CD4-positive, alpha-beta T cell treated with Interleukin-1 beta for 1 hour (primary cell): Measurements from ENCODE around the gene HOXC11.
A peak's percentile ranks its signal among the peaks of the same experiment; 100 is the strongest.

Experiments used
- DNase-seq, 2 donors: peaks; one replicate each; pipeline ENCODE4 v3.0.0-alpha.2; 2020 to 2022

HOXC11 gene

DNA sequence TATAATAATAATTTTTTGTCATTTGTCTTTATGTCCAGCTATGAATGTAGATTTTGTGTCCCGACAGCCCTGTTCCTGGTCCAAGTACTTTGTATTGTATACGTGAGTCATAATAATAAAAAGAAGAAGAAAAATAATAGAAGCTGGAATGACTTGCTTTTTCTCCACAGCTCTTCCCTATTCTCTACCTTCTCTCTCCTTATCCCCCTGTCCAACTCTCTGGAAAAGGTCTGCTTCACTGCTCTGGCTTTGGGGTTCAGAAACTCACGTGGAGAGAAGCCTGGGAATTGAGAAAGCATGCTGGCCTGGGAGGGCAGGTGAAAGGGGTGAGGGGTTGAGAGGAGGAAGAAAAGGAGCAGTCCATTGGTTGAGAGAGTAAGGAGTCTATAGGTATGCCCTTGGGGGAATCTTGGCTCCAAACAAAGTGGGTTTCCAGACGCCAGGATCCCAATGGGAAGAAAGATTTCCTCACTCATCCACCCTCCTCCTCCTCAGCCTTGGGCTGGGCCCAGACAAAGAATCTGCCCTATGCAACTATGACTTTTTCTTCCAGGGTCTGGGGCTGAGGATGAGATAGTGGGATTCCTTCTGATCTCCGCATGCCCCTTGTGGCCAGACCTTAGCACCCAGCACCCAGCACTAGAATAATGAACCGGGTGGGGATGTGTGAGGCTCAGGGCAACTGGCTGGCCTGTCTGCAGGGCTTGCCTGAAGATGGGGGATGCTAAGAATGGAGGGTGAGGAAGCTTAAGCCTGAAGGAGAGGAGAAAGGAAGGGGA is 39.9 kb downstream of the HOXC11 start:
- no peak for DNase-seq

DNA sequence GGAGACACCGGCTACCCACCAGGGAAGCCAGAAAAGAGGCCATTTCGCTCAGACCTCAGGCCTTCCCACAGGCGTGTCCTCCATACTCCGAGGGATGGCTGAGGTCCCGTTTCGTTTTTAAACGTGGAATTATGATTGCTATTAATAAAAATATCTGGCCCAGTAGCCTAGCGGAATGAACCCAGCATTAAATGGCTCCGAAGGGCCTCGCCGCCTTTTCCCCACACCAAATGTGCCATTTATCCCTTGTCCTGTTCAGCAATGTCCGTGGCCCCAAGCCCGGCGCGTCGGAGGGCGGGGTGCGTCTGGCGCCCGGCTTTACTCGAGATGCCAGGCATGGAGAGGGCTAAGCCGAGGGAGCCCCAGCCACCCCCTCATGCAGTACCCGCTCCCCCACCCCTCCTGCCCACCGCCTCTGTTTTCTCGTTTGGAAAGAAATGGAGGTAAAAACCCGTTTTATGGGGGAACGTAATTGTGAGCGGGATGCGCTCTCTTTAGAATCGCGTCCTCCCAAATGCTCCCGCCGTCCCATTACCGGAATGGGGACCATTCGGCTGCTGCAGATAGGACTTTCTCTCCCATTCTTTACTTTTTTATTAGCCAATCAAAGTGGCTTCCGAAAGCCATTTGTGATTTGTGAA is 41.6 kb downstream of the HOXC11 start:
- no peak for DNase-seq

DNA sequence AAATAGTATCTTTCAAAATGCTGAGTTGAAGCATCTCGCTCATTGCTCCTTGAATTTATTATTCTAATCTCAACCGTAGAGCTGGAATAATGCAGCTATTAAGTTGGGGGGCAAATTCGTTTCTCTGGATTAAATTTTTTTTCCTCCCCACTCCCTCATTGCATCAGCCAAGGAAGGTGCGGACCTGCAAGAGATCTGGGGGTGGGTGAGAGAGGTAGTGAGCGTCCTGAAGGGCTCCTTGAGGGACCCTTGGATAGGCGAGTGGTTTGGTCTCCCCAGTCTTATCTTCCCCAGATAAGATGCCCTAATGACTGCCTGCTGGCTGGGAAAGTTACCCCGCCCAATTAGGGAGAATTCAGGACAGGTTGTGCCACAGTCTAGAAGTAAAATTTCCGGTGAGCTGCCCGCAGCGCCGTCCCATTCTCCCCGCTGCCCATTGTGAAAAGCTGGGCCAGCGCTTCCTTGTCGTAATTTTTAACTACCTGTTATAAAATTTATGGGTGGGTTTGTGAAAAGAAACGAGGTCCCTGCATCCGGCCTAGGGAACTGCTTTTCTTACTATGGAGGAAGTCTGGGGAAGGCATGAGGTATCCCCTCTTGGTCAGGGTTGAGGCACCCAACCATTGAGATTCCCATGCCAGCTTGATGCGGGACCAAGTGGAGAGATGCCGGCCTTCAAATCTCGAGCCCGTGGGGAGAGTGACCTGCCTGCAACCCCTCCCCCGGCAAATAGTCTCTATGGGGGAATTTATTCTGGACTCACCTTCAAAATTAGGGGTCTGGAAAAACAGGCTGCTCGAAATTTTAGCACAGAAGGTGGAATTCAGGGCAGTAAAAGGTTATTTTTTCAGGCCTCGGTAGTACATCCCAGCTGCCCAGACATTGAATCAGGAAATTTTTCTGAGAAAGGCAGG is 42.3 kb downstream of the HOXC11 start:
- no peak for DNase-seq

DNA sequence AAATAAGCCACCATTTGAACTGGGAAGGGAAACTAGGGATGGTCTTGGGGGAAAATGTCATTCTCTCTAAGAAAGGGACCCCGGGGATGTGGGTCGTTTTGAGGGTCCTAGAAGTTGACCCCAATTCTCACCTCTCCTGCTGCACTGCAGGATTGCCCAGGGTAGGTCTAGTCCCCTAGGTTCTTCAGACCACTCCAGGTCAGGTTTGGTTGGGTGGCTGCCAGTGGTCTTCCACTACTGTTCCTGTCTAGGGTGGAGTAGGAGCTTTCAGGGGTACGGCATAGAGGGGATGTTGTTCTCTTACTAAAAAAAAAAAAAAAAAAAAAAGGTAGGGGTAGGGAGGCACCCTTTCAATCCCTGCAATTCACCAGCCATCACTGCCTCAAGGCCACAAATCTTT is 43.1 kb downstream of the HOXC11 start:
- no peak for DNase-seq

DNA sequence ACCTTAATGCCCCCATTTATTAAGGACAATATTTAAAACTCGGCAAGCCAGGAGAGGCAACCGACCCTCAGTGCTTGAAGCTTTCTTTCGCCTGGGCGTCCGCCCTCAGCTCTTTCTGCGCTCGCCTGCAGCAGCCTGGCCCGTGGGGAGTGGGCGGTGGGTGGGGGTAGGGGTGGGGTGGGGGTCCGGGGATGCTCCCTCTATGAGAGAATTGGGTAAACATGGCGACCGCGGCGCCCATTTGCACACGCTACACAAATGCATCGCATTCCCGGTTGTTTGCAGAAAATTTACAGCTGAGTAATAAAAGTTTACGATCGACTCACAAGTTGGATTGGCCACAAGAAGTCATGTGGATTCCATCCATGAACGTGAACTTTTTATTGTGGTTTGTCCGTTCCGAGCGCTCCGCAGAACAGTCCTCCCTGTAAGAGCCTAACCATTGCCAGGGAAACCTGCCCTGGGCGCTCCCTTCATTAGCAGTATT is 43.6 kb downstream of the HOXC11 start:
- DNase-seq, result no peak

DNA sequence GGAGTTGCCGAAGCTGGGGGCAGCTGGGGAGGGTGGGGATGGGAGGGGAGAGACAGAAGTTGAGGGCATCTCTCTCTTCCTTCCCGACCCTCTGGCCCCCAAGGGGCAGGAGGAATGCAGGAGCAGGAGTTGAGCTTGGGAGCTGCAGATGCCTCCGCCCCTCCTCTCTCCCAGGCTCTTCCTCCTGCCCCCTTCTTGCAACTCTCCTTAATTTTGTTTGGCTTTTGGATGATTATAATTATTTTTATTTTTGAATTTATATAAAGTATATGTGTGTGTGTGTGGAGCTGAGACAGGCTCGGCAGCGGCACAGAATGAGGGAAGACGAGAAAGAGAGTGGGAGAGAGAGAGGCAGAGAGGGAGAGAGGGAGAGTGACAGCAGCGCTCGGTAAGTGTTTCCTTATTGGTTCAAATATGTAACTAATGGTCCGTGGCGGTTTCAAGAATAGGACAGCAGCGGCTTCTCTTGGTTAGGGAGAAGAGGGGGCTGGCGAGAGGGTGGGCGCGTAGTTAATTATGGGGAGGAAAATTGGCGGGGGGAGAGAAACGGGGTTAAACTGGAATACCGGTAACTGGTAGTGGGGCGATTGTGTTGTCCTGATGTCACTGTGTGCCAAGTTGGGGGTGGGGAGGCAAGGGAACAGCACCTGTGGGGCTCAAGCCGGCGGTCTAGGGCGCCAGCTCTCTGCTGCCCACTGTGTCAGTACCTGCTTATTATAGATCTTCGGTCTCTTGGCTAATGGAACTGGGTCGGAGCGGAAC is 44.3 kb downstream of the HOXC11 start:
- DNase-seq, result no peak

DNA sequence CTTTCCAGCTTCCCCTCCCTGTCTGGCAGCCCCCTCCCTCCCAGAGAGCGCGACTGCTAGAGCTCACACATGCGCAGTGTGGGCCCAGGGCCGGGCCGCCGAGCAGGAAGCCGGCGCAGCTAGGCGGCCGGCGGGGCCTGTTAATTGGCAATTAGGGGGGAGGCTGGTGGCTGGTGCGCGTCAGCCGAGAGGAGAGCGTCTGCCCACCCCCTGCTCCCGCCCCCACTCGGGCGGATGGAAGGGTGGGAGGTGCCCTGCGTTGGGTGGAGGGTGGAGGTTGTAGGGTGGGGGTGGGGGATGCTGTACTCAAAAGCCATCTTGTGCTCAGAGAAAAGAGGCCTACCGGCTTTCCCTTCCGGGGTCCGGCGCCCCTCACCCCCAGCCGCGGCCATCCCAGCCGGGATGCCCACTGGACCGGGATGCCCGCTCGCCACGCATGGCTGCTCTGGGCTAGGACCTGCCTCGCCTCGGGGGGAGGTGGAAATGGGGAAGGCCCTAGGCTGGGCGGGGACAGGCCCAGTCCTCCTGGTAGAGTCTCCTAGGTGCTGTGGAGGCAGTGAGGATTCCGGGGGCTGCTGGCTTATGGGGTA is 45.0 kb downstream of the HOXC11 start:
- peak; percentile 82 to 87 for DNase-seq

DNA sequence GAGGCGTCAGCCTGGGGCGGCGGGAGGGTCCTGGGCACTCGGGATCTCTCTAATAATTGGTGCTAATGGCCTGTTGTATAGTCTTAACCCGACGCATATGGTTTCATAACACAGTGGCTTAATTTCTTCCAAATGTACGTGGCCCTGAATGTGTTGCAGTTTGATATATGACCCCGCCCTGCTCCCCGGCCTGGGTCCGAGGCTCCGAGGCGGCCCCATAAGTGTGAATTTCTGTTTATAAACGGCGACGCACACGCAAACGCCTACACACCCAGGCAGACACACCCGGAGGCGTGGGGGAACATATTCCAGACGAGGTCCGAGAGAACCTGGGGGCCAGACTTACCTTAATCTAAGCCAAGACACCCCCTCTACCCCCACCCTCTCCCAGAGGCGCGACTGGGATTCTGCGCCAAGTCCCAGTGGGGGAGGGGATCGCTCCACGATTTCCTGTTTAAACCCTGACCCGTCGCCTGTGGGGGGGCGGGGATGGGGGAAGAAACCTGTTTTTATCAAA is 45.6 kb downstream of the HOXC11 start:
- DNase-seq, result no peak

DNA sequence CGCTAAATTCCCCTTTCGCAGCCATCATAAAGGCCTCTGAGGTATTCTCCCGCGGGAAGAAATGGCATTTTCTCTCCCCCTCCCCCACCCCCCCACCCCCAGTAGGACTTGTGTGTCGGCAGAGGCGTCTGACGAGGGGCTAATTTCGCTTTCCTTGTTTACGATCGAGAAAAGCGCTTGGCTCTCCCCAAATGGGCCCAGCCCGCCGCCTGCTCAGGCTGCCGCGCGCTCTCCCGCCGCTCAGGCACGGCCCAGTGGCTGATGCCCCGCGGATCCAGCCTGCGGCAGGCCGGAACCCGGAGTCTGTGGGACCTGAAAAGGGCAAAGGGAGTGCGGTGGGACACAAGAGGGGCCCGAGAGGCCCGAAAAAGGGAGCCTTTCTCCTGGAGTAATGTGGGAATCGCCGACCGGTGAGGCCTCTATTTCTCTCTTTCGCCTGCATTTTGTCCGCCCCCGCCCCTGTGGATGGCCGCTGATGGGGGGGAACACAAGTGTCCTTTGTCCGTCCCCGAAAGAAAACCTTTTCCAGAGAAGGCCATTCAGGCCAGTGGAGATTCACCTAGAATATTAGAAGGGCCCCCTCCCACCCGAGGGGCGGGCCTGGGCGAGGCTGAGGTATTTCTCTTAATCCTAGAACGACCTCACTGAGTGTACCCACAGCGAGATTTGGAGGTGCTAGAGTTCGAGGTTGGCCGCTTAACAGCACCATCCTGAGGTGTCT is 46.3 kb downstream of the HOXC11 start:
- no peak for DNase-seq

DNA sequence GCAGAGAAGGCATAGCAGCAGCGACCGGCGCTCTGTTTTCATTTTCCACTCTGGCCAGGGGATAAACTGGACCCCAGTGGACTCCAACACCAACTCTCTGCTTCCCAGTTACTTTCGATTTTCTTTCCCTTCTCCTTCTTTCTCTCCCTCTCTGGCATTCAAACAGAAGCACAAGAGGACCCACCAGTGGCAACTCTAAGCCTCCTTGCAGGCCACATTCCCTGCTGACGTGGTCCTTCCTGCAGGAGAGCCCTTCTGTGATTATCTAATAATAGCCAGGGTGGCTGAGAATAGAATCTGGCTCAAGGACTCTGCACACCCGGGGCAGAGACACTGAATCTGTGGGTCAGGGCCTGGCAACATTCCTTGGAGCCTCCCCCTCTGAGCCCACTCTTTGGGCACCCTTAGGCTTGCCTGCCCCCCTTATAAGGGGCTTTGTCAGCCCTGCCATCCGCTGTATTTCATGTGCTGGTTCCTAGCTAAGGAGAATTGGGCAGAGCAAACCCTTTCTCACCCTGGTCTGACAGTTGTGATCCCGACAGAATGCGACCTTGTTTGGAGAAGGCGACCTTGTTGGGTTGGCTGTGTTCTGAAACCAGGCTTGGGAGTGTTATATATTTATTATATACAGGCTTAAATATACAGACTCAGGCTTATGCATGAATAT is 47.1 kb downstream of the HOXC11 start:
- no peak for DNase-seq

DNA sequence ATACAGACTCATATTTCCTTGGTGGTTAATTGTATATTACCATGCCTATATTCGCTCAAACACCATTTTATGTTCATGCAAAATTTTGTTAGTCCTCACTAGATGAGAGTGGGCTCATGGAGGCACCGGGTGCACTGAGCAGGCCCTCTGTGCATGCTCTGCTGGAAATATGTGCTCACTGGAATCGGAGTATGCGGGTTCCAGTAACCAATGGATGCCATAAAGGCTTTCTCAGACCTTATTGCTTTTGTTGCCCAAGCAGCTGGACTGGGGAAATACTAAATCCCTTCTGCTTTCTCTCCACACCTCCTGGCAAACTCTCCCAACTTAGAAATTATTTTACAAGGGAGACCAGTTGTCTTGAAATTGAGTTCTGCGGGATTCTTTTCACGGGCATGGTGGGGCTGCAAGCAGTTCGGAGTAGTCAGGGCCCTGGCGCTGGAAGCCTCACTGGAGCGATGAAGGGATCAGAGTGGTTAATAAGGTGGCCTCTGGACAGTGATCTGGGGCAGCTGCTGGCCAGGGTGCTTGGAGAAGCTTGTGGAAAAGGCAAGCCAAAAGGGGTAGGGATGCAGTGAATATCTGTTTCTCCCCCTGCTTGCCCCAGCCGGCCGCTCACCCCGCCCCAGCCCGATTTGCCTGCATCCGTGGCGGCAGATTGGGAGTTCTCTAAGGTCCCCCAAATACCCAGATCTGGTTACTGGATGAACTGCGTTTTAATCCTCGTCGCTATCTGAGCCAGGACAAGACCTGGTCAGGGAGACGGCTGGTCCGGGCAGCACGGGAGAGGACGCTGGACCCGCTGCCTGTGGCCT is 47.9 kb downstream of the HOXC11 start:
- no peak for DNase-seq

DNA sequence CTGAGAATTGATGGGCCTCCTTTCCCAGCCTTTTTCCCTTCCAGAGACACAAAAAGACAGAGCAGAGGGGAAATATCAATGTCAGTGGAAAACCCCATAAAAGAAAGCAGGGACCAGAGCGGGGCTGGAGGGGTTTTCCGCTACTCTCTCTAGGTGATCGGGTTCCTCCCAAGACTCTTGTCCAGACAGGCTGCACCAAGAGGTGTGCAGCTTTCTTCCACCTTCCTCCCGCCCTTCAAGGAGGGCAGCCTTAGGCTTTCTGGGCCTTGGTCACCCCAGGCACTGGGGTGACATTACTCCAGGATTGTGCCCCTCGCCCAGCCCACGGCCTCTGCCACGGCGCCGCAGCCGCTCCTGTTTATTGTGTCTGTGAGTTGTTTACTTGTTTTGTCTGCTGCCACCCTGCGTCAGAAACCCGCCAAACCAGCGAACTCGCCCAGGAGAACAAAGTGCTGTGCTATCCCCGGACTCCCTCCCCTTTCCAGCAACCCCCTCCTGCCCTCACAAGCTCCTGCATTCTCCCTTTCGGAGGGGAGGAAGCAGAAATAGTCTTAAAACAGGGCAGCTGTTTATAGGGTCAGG is 48.6 kb downstream of the HOXC11 start:
- no peak for DNase-seq

DNA sequence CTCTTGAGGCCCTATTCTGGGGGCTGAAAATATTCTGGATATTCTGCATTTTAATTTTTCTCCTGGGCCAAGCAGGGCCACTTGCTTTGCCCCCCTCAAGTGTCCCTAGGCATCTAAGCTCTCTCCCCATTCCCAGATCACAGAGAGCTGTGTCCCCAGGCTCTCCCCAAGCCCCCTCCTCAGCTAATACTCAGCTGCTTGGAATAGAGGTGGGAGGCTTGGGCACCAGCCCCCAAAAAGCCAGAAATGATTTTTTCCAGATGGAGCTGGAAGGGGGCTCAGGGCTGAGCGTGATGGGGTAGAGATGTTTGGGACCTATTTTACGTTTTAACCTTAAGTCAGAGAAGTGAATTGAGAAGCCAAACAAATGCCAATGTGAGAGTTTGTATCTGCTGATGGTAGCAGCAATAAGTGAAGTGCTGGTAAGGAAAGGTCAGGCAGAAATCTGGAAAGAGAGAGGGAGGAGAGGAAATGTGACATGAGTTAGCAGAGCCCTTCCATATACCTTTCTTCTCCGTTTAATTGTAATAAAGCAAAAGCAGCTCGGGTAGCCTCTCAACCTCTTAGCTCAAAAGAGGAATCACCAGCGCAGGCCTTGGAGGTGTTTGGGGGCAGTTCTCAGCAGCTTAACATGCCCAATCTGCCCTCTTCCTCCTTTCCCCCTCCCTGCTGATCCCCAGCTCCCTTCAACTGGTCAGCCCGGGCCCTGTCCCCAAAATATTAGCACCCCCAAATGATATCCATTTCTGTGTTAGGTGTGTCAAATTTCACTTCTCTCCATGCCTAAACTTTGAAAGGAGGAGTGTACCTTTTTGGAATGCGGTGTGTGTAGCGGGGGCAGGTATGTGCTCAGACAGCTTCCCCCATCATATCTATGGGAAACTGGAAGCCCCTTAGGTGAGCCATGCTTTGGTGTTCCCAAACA is 50.3 kb downstream of the HOXC11 start:
- DNase-seq, result no peak

DNA sequence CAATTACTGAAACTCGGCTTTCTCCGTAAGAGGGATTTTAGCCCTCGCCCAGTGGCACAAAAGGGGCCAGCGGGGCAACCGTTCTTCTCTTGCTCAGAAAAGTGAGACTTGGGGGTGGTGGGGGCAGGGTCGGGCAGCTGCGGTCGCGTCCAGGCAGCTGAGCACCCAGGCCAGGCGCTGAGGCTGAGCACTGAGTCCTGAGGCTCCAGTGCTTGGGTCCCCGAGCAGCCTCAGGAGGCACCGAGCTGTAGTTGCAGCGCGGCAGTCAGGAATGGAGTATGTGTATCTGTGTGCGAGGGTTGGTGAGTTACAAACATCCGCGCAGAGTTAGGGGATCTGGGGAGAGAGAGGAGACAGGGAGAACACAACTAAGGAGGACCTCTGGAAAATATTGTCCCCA is 51.2 kb downstream of the HOXC11 start:
- no peak for DNase-seq

DNA sequence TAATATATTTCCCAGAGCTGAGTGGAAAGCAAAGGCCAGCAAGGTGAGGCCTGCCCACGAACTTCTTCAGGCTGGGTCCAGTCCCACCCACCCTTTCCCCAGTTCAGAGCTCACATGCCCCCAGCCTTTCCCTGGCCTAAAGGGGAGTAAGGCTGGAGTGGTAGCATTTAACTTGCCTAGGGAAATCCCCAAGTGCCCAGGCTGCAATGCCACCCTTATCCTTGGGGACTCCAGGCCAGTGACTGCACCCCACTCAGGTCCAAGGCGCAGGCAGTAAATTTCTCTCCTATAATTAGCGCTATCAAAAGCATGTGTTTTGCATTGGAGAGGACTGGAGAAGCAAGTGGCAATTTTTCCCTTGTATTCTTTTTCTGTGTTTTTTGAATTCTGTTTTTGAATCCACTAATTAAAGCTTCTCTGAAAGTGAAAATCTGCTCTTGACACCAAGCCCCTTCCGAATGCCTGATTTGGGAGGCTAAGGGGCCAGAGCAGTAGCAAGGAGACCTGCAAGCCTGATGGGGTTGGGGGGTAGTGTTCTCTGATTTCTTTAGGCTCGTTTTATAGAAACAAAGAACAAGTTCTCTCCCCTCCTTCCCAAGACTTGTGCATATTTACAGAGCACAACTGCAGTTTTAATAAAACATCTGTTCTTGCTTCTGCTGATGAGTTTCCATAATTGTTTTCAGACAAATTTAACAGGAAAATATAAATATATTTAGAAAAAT is 51.8 kb downstream of the HOXC11 start:
- DNase-seq, result no peak

DNA sequence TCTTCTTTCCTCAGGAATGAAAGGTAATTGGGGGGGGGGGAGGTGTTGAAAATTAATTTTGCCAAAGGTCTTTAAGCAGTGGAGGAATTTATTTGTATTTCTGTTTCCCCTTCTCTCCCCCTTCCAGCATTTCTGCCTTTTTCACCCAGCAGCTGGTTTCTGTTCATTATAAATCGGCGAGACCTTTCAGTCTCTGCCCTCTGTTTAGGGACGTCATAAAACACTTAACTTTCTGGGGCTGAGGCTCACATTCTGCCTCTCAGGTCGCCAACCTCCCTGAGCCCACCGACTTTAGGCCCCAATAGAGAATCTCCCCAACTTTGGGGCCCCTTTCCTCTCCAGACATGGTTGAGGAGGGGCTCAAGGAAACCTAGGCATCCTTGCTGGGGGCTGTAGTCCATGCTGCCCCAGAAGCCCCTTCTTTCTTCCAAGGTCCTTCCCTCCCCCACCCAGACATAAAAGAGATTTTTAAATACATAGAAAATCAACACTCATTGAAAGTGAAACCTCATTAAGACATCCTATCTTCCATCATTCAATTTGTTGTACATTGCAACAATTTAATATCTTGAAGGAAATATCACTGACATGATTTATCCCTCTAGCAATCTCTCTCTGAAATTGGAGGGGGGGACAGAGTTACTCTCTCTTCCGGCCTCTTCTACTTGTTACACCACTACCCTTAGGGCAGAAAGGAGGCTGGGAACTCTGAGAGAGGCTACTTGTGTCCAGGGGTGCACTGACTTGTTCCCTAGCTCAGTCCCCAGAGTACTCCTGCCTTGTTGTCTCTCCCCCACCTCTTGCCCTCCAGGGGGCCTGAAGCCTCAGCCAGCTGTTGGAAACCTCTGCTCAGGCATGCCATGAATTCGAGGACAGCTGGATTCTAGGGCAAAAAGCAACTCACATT is 52.8 kb downstream of the HOXC11 start:
- no peak for DNase-seq
